HTERT RPE-1 (cell line): ENCODE data around the gene LPP.

ENCODE experiments used
- in situ Hi-C: fragments of 300-500 bp; cut with MboI; formaldehyde crosslinking; loops from 4 replicates; pipeline ENCODE4 v1.14.3; 2020; ENCODE audit warnings: low sequenced_read_pairs

Gene LPP

GRCh38 chr3:188458756-188459155, 304.8 kb downstream of the LPP start:
- in situ Hi-C loops, result no loop called here

DNA sequence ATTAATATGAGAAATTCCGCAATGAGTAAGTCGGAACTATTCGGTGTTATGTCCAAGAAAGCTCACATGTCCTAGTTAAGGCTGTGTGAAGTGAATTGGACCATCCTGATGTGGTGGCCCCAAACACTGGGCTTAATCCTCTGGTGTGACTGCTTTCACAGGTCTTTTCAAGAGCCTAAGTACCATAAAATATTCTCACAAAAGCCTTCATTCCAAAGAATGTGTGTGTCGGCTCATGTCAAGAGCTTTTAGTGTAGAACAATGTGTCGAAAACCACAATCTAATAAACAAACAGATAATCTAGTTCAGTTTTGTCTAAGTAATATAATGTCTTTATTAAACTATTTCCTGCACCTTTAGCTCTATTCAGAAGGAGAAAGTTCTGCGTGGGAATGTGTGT, 311.4 kb downstream of the LPP start:
- in situ Hi-C loops, result no loop called here

DNA sequence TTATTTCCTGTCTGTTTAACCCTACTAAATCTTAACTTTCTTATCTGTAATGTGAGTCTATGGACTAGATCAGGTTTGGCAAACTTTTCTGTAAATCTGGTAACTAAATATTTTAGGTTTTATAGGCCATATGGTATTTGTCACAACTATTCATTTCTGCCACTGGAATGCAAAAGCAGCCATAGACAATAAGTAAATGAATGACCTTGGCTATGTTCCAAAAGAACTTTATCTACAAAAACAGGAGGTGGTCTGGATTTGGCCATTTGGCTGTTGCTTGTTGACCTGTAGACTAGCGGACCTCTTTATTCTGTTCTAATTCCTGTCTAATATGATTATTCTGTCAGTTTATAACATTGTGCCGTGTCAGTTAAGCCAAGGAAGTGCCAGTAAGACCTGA, 314.2 kb downstream of the LPP start:
- in situ Hi-C loops, result no loop called here

- in situ Hi-C loops, result no loop called here
Observed at GRCh38 chr3:188468662-188469061, 314.7 kb downstream of the LPP start.

- in situ Hi-C loops, result no loop called here
Observed at GRCh38 chr3:188469228-188469885, 315.4 kb downstream of the LPP start.

DNA sequence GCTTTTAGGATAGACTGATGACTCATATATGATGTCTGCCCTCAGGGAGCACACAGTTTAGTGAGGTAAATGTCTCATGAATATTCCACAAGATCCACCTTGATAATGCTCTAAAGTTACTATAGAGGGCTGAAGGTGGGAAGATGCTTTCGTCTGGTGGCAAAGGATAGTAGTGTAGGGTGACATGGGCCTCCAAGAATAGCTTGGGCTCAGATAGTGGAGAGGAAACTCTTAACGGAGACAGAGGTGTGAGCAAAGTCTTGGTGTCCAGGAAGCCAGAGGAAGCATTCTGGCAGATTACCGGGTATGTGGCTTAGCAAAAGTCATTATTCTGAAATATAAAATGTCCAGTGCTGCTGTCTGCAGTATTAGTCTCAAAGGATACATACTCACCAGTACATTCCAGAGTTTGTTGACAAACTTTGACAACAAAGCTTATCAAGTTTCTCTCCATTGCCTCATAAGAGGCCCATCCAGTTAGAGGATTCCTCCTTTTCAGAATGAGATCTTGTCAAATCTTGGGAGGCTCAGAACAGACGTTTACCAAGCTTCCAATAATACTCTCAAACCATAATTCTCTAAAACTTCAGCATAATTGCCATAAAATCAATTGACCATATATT, 316.7 kb downstream of the LPP start:
- in situ Hi-C loops, result no loop called here

DNA sequence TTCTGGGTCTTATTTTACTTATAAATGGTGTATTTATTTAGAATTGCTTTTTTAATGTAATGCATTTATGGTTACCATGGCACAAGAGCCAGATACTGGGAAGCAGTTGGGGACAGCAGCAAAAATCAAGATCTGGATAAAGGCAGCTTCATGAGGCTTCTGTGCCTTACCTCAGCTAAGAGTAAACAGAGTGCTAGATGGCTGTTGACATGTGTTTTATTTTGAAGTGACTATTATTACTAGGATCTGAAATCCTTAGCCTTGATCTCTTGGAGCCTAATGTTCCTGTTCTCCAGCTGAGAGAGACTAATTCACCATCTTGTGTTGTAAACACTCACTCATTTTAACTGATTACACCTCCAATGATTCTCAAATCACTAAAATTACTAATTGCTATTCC, 317.8 kb downstream of the LPP start:
- in situ Hi-C loops, result no loop called here

- in situ Hi-C loops, result no loop called here
Observed at GRCh38 chr3:188472336-188472735, 318.4 kb downstream of the LPP start.

- in situ Hi-C loops, result no loop called here
Observed at GRCh38 chr3:188473045-188473444, 319.1 kb downstream of the LPP start.

DNA sequence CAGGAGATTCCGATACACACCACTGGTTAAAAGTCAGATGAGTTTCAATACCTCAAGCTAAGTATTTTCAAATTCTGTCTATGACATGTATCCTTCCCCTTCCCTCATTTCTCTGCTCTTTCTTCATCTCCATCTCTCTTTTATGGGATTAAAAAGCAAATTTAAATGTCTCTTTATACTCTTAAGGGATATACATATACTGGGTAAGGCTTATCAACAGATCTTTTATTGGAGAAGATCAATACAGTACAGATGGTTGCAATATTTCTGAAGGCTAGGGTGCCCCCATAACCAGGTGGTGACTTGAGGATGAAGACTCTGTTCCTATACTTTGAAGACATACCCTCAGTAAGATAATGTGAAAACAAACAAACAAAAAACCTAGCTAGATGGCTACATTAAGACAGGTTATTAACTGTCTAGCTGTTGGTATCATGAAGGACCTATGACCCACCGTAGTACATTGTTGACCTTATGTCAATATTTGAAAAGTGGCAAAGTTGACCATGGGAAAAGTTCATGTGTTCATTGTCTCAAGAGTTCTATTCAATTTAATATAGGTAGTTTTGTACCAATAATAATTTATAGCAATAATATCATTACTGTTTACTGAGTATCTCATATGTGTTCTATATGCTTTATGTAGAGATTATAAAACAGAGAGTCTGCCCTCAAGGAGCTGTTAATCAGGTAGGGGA, 319.8 kb downstream of the LPP start:
- in situ Hi-C loops, result no loop called here

- in situ Hi-C loops, result no loop called here
Observed at GRCh38 chr3:188476935-188477334, 323.0 kb downstream of the LPP start.

GRCh38 chr3:188480011-188480410, 326.1 kb downstream of the LPP start:
- in situ Hi-C loops, result no loop called here

DNA sequence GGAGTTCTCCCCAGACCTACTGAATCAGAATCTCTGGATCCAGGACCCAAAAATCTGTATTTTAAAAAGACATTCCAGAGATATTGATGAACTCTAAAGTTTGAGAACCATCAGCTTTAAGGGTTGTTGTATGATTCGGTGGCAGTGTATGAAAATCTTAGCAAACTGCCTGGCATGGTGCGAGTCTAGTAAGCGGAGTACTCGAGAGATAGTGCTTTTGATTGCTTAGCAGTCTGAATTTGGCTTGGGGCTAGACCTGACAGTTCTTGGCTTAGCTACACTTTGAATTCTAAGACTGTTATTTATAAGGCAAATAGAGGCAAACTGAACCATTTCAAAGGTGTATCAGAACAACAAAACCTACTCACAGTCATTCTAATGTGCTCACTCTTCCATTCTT, 329.0 kb downstream of the LPP start:
- in situ Hi-C loops, result no loop called here

- in situ Hi-C loops, result no loop called here
Observed at GRCh38 chr3:188486126-188486525, 332.2 kb downstream of the LPP start.

DNA sequence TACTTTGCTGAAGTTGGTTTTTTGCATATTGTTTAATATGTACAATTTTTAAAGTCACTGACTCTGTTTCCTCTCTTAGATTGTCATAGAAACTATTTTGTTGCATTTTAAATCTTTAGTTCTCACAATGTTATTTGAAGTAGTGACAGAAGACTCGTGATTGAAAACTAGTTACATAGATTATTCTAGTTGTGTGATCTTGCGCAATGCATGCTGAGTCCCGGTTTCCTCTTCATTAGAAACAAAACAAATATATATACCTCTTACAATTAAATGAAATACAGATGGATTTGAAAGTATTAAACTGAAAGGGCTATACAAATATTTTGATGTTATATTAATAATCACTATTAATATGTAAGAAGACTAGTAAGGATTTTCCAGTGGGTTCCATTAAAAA, 333.0 kb downstream of the LPP start:
- in situ Hi-C loops, result no loop called here

DNA sequence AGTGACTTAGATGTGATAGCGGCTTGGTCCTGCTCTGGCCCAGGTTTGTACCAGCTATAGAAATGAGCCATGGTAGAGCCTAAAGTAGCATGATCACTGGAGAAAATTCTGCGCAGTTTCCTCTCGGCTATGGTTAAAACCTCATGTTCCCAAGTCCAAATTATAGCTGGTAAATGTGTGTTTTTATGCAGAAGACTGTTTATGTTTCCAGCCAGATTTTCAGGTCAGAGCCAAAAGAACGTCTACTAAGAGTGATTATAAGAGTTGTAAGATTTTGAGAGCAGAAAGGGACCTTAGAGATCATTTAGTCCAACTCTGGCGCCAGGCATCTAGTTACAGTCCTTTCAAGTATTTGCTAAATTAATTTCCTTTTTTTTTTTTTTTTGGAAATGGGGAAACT, 333.7 kb downstream of the LPP start:
- in situ Hi-C loops, result no loop called here

DNA sequence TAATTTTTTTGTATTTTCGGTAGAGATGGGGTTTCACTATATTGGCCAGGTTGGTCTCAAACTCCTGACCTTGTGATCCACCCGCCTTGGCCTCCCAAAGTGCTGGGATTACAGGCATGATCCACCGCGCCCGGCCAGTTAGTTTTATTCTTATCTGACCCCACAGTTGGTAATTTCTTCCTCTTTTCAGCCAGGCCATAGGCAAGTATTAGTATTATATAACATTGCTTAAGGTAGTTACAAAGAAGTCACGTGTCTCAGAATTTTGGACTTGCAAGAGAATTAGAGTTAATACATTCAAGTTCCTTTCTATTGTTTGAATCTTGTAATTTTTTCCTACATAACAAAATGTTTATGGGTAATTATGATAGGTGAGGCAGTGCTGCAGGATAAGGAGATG, 334.8 kb downstream of the LPP start:
- in situ Hi-C loops, result no loop called here

GRCh38 chr3:188489639-188490405, 335.9 kb downstream of the LPP start:
- in situ Hi-C loops, result no loop called here

GRCh38 chr3:188490416-188490815, 336.5 kb downstream of the LPP start:
- in situ Hi-C loops, result no loop called here

DNA sequence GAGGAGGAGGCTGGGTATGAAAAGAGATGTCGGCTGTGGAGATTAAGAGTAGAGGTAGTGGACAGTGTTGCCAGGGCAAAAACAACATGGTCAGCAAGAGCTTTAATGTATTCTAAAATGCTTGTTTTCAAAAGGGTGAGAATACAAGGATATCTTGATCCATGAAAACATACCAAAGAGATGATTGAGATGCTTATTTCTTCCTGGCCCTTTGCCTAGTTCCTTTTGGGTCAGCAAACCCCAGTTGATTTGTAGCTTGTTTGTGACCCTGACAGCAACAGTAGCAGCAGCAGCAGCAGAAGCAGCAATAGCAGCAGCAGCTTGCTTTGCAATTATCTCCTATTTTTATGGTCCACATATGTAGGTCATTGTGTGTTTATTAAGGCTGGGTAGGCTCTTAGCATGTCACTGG, 337.3 kb downstream of the LPP start:
- in situ Hi-C loops, result no loop called here

- in situ Hi-C loops, result no loop called here
Observed at GRCh38 chr3:188496390-188496789, 342.4 kb downstream of the LPP start.

DNA sequence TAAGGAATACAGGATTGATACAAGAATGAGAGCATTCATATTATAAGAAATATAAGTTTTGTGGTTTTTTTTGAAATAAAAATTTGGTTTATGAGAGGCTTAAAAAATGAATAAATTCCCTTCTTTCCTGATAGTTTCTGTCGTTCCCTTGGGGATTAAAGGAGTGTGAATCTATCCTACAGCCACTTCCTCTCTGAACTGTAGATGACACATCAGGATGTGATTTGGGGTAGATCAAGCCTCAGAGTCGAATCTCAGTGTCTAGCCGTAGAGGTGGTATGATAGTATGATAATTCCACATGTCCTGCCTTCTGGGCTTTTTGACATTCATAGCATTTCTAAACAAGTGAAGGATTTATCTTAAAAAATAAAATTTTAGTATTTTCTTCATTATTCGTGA, 343.1 kb downstream of the LPP start:
- in situ Hi-C loops, result no loop called here
